Loucy (cell line): ENCODE measurements around the gene DNAJB12.
A peak's percentile ranks its signal among the peaks of the same experiment; 100 is the strongest.

ENCODE experiments used
- H2AFZ ChIP-seq: fragments of 200-600 bp; sonication (generic); 2 replicates; pipeline ENCODE4 v1.6.0; 2016; ENCODE audit warnings: antibody characterized with exemption, mild to moderate bottlenecking, low read length, moderate library complexity
- H3F3A ChIP-seq: fragments of 200-600 bp; 2 replicates; pipeline ENCODE4 v1.6.0; 2016; ENCODE audit warnings: antibody characterized with exemption, low read depth, mild to moderate bottlenecking
- H3K27me3 ChIP-seq: fragments of 200-600 bp; sonication (generic); 2 replicates; pipeline ENCODE4 v1.6.1; 2014; ENCODE audit warnings: low read length, mild to moderate bottlenecking; ENCODE audit not compliant: insufficient read depth, poor library complexity, severe bottlenecking
- H3K36me3 ChIP-seq: fragments of 200-600 bp; sonication (generic); 2 replicates; pipeline ENCODE4 v1.6.1; 2016; ENCODE audit warnings: low read length; ENCODE audit not compliant: insufficient read depth
- H3K4me1 ChIP-seq: fragments of 200-600 bp; sonication (generic); 2 replicates; pipeline ENCODE4 v1.5.1; 2014; ENCODE audit warnings: low read length, mild to moderate bottlenecking; ENCODE audit not compliant: insufficient read depth, poor library complexity, severe bottlenecking
- H3K4me2 ChIP-seq: fragments of 200-600 bp; sonication (generic); 2 replicates; pipeline ENCODE4 v1.6.0; 2014; ENCODE audit warnings: antibody characterized with exemption, low read length, low read depth, mild to moderate bottlenecking; ENCODE audit not compliant: poor library complexity, severe bottlenecking
- H3K4me3 ChIP-seq: fragments of 200-600 bp; sonication (generic); 2 replicates; pipeline ENCODE4 v1.5.1; 2014; ENCODE audit warnings: low read length, mild to moderate bottlenecking, mixed read lengths; ENCODE audit not compliant: poor library complexity, severe bottlenecking
- H3K79me2 ChIP-seq: fragments of 200-600 bp; sonication (generic); 2 replicates; pipeline ENCODE4 v1.6.1; 2014; ENCODE audit warnings: low read length; ENCODE audit not compliant: insufficient read depth
- H3K9ac ChIP-seq: fragments of 200-600 bp; sonication (generic); 2 replicates; pipeline ENCODE4 v1.6.0; 2014; ENCODE audit warnings: mild to moderate bottlenecking, low read depth, low read length, moderate library complexity; ENCODE audit not compliant: poor library complexity, severe bottlenecking
- H3K9me2 ChIP-seq: fragments of 200-600 bp; sonication (generic); replicated peaks from 2 replicates; pipeline ENCODE4 v1.6.1; 2016; ENCODE audit warnings: low read depth, low read length, mixed read lengths
- H3K9me3 ChIP-seq: fragments of 200-600 bp; sonication (generic); 2 replicates; pipeline ENCODE4 v1.6.1; 2014; ENCODE audit warnings: mild to moderate bottlenecking, antibody characterized with exemption, low read length, low read depth; ENCODE audit not compliant: insufficient read depth
- H4K20me1 ChIP-seq: fragments of 200-600 bp; sonication (generic); 2 replicates; pipeline ENCODE4 v1.6.0; 2014; ENCODE audit warnings: antibody characterized with exemption, low read length, mild to moderate bottlenecking; ENCODE audit not compliant: insufficient read depth, poor library complexity, severe bottlenecking
- CTCF ChIP-seq: fragments of 200-600 bp; sonication (generic); conservative IDR thresholded peaks from 2 replicates; pipeline ENCODE4 v1.5.1; 2014; ENCODE audit warnings: mild to moderate bottlenecking, antibody characterized with exemption, low read length
- EZH2phosphoT487 ChIP-seq: fragments of 200-600 bp; IDR thresholded peaks from 2 replicates; pipeline ENCODE4 v1.6.1; 2018; ENCODE audit warnings: antibody characterized with exemption, mild to moderate bottlenecking, moderate library complexity, borderline replicate concordance

The DNAJB12 gene

GRCh38 chr10:72322030-72322279 is 32.8 kb downstream of the DNAJB12 start:
- Histone ChIP-seq H3K27me3 (no peaks in the 10 kb centered on the region), H4K20me1 (no peaks in the 10 kb centered on the region), H3F3A (peaks cover 16% of the 10 kb centered on the region; the same call in 1 of the 2 replicates), H3K9me2 (no peaks in the 10 kb centered on the region), H2AFZ (no peak overlapping the region), H3K36me3 (no peaks in the 10 kb centered on the region), H3K4me1 (peaks cover 60% of the 10 kb centered on the region), H3K9me3 (no peaks in the 10 kb centered on the region), H3K4me2 (peak overlapping the region; percentile 72), H3K9ac (peak overlapping the region; percentile 90), H3K4me3 (peak overlapping the region; percentile 14), H3K79me2 (peaks cover 24% of the 10 kb centered on the region)
- TF ChIP-seq EZH2phosphoT487 (no peak), CTCF (no peak)

GRCh38 chr10:72321248-72322029 is 33.3 kb downstream of the DNAJB12 start:
- H3K9me3 ChIP-seq = no peaks in the 10 kb centered on the region
- TF ChIP-seq EZH2phosphoT487 = no peak
- no peak for TF ChIP-seq CTCF
- peak overlapping the region; percentile 72 for H3K4me2 ChIP-seq
- H2AFZ ChIP-seq = no peak overlapping the region
- peaks cover 21% of the 10 kb centered on the region; the same call in 1 of the 2 replicates for H3K79me2 ChIP-seq
- H3K27me3 ChIP-seq = no peaks in the 10 kb centered on the region
- H3F3A ChIP-seq = peaks cover 16% of the 10 kb centered on the region; the same call in 1 of the 2 replicates
- H3K9ac ChIP-seq = peak overlapping the region; percentile 90
- H3K9me2 ChIP-seq = no peaks in the 10 kb centered on the region
- H3K36me3 ChIP-seq = no peaks in the 10 kb centered on the region
- peaks cover 65% of the 10 kb centered on the region for H3K4me1 ChIP-seq
- H4K20me1 ChIP-seq = no peaks in the 10 kb centered on the region
- H3K4me3 ChIP-seq = peak overlapping the region; percentile 72

- Histone ChIP-seq H3K9me3 (no peaks in the 10 kb centered on the region), H3K79me2 (peaks cover 21% of the 10 kb centered on the region; the same call in 1 of the 2 replicates), H2AFZ (no peak overlapping the region), H3K36me3 (no peaks in the 10 kb centered on the region), H3K9ac (peak overlapping the region; percentile 90), H4K20me1 (no peaks in the 10 kb centered on the region), H3K4me2 (peak overlapping the region; percentile 72), H3K27me3 (no peaks in the 10 kb centered on the region), H3K9me2 (no peaks in the 10 kb centered on the region), H3F3A (peaks cover 16% of the 10 kb centered on the region; the same call in 1 of the 2 replicates), H3K4me3 (peak overlapping the region; percentile 72), H3K4me1 (peaks cover 72% of the 10 kb centered on the region)
- no peak for TF ChIP-seq CTCF
- no peak for TF ChIP-seq EZH2phosphoT487
These were observed 34.0 kb downstream of the DNAJB12 start for GRCh38 chr10:72320676-72321247.
